OCI-LY7 (cell line): ENCODE data around the gene KCMF1. TPM values are rescaled to one million over a fixed set of nuclear protein-coding genes. Genes with fewer than 3 reads are reported as not detected.

ENCODE experiments used
- BruUV-seq: library from RNA; stranded (reverse); fragments of 400-500 nt; replicated peaks from 2 replicates; lab custom pipeline; 2021; lab: Mats Ljungman, UMichigan
- CTCF ChIA-PET: fragments of 300-600 bp; sonication (Branson Sonifier 250); formaldehyde crosslinking; loops from one replicate; lab custom pipeline; 2022; ENCODE audit warnings: antibody characterized with exemption; ENCODE audit not compliant: unreplicated experiment; lab: Charles Lee
- POLR2A ChIA-PET: fragments of 300-600 bp; sonication (Branson Sonifier 250); formaldehyde crosslinking; loops from one replicate; lab custom pipeline; 2022; ENCODE audit warnings: antibody characterized with exemption; lab: Charles Lee
- DNase-seq: peaks from one replicate; pipeline ENCODE4 v3.0.0-alpha.2; 2015; ENCODE audit warnings: low spot score
- H2AFZ ChIP-seq: fragments of 200-600 bp; sonication (generic), shearing (Covaris generic); 2 replicates; pipeline ENCODE4 v1.6.1; 2014; ENCODE audit warnings: mild to moderate bottlenecking, antibody characterized with exemption, low read length, moderate library complexity
- H3K27ac ChIP-seq: fragments of 200-600 bp; sonication (generic); 2 replicates; pipeline ENCODE4 v1.5.1; 2014; ENCODE audit warnings: mixed run types, low read depth, mild to moderate bottlenecking, moderate library complexity, low read length, inconsistent platforms; ENCODE audit not compliant: poor library complexity, severe bottlenecking
- H3K36me3 ChIP-seq: fragments of 200-600 bp; sonication (generic); 2 replicates; pipeline ENCODE4 v1.6.1; 2014; ENCODE audit warnings: mild to moderate bottlenecking, antibody characterized with exemption, low read length, moderate library complexity, mixed read lengths; ENCODE audit not compliant: insufficient read depth
- H3K4me1 ChIP-seq: fragments of 200-600 bp; sonication (generic); 2 replicates; pipeline ENCODE4 v1.5.1; 2014; ENCODE audit warnings: mild to moderate bottlenecking, low read length; ENCODE audit not compliant: insufficient read depth, poor library complexity, severe bottlenecking
- H3K4me2 ChIP-seq: fragments of 200-600 bp; sonication (generic); 2 replicates; pipeline ENCODE4 v1.6.1; 2014; ENCODE audit warnings: mild to moderate bottlenecking, low read length
- H3K4me3 ChIP-seq: fragments of 200-600 bp; sonication (generic); 2 replicates; pipeline ENCODE4 v1.5.1; 2014; ENCODE audit warnings: mild to moderate bottlenecking, low read depth, low read length; ENCODE audit not compliant: poor library complexity, severe bottlenecking
- H3K79me2 ChIP-seq: fragments of 200-600 bp; sonication (generic); 2 replicates; pipeline ENCODE4 v1.6.1; 2016; ENCODE audit warnings: low read depth, mild to moderate bottlenecking, low read length, moderate library complexity, mixed read lengths; ENCODE audit not compliant: insufficient read depth
- H3K9me2 ChIP-seq: fragments of 200-600 bp; sonication (generic); 2 replicates; pipeline ENCODE4 v1.6.1; 2016; ENCODE audit warnings: mild to moderate bottlenecking, low read length, mixed read lengths; ENCODE audit not compliant: insufficient read depth
- H3K9me3 ChIP-seq: fragments of 200-600 bp; sonication (generic); 2 replicates; pipeline ENCODE4 v1.6.1; 2014; ENCODE audit warnings: mild to moderate bottlenecking, mixed run types, low read length, mixed read lengths
- H4K20me1 ChIP-seq: fragments of 200-600 bp; sonication (generic); 2 replicates; pipeline ENCODE4 v1.6.1; 2014; ENCODE audit warnings: mild to moderate bottlenecking, antibody characterized with exemption, low read length, moderate library complexity, mixed read lengths; ENCODE audit not compliant: insufficient read depth
- CTCF ChIP-seq: fragments of 200-600 bp; sonication (generic); conservative IDR thresholded peaks from 2 replicates; pipeline ENCODE4 v1.5.1; 2014; ENCODE audit warnings: mild to moderate bottlenecking, antibody characterized with exemption, low read length, moderate library complexity, mixed read lengths
- EZH2phosphoT487 ChIP-seq: fragments of 200-600 bp; sonication (generic); IDR thresholded peaks from 2 replicates; pipeline ENCODE4 v1.6.1; 2018; ENCODE audit warnings: low read depth, borderline replicate concordance, mild to moderate bottlenecking, mixed run types, antibody characterized with exemption, low read length, moderate library complexity, mixed read lengths
- intact Hi-C: fragments of 100-400 bp; cut with micrococcal nuclease; formaldehyde crosslinking; loops from one replicate; pipeline ENCODE4 v1.10.0; 2022; ENCODE audit not compliant: unreplicated experiment
- total RNA-seq, 2 experiments: library from RNA; depleted of rRNA in 1 of 2; stranded (reverse); fragments of >200 nt in 1 of 2; shearing (Covaris generic) in 1 of 2; gene quantifications; 2 replicates each; pipeline ENCODE4 v1.2.3, GENCODE V29; 2014 to 2022

The KCMF1 gene
- total RNA-seq, 2 experiments from 2014 or later: 42.2 to 95.1 TPM

GRCh38 chr2:84986018-84986417, 15.1 kb downstream of the KCMF1 start:
- POLR2A ChIA-PET: interaction anchor here (1.4 to 3.1 kb wide), 2 partner anchors 10 to 13 kb away, joined by 7 to 12 read pairs; no protein-coding TSS in a partner anchor
- Histone ChIP-seq H3K4me3 (no peak overlapping the region), H3K9me2 (no peaks in the 10 kb centered on the region), H3K36me3 (peaks cover 26% of the 10 kb centered on the region), H3K27ac (no peak overlapping the region), H3K9me3 (no peaks in the 10 kb centered on the region), H3K79me2 (peaks cover 100% of the 10 kb centered on the region), H3K4me2 (no peak overlapping the region), H3K4me1 (no peaks in the 10 kb centered on the region), H2AFZ (no peak overlapping the region), H4K20me1 (peaks cover 31% of the 10 kb centered on the region)
- BruUV-seq: no TSS peak
- DNase-seq: no peak
- CTCF ChIA-PET: no interaction called here
- TF ChIP-seq CTCF (no peak), EZH2phosphoT487 (no peak)
- intact Hi-C loops: no loop called here

GRCh38 chr2:84989422-84989821, 18.5 kb downstream of the KCMF1 start:
- peaks cover 97% of the 10 kb centered on the region for H3K79me2 ChIP-seq
- no TSS peak for BruUV-seq
- no peak overlapping the region for H3K27ac ChIP-seq
- H2AFZ ChIP-seq: no peak overlapping the region
- no peak overlapping the region for H3K4me3 ChIP-seq
- POLR2A ChIA-PET: interaction anchor here (0.6 kb wide), 1 partner anchor 21 kb away, joined by 4 read pairs; no protein-coding TSS in a partner anchor
- no peaks in the 10 kb centered on the region for H3K9me2 ChIP-seq
- intact Hi-C loops: no loop called here
- CTCF ChIA-PET: interaction anchor here (0.5 kb wide), 1 partner anchor 12 kb away, joined by 3 read pairs; no protein-coding TSS in a partner anchor
- DNase-seq: no peak
- H4K20me1 ChIP-seq: peaks cover 15% of the 10 kb centered on the region
- H3K9me3 ChIP-seq: no peaks in the 10 kb centered on the region
- TF ChIP-seq EZH2phosphoT487: no peak
- TF ChIP-seq CTCF: no peak
- H3K4me2 ChIP-seq: no peak overlapping the region
- H3K36me3 ChIP-seq: peaks cover 18% of the 10 kb centered on the region
- no peaks in the 10 kb centered on the region for H3K4me1 ChIP-seq

GRCh38 chr2:84989927-84990326, 19.0 kb downstream of the KCMF1 start:
- TF ChIP-seq CTCF (no peak), EZH2phosphoT487 (no peak)
- Histone ChIP-seq H4K20me1 (peaks cover 19% of the 10 kb centered on the region), H3K9me3 (no peaks in the 10 kb centered on the region), H3K36me3 (peaks cover 13% of the 10 kb centered on the region), H3K9me2 (no peaks in the 10 kb centered on the region), H3K4me2 (no peak overlapping the region), H3K4me3 (no peak overlapping the region), H3K79me2 (peaks cover 97% of the 10 kb centered on the region), H3K4me1 (no peaks in the 10 kb centered on the region), H2AFZ (no peak overlapping the region), H3K27ac (no peak overlapping the region)
- POLR2A ChIA-PET: interaction anchor here (1.1 kb wide), 1 partner anchor 10 kb away, joined by 4 read pairs; no protein-coding TSS in a partner anchor
- no TSS peak for BruUV-seq
- no peak for DNase-seq
- CTCF ChIA-PET: no interaction called here
- intact Hi-C loops: no loop called here
